ENCODE measurements around the gene TSPAN13.
A peak's percentile ranks its signal among the peaks of the same experiment; 100 is the strongest.
"Not testable (repeated sequence)": the region's sequence is repeated elsewhere in the genome, so short reads cannot be mapped to it uniquely, and the experiment has no call there.

TSPAN13 gene

DNA sequence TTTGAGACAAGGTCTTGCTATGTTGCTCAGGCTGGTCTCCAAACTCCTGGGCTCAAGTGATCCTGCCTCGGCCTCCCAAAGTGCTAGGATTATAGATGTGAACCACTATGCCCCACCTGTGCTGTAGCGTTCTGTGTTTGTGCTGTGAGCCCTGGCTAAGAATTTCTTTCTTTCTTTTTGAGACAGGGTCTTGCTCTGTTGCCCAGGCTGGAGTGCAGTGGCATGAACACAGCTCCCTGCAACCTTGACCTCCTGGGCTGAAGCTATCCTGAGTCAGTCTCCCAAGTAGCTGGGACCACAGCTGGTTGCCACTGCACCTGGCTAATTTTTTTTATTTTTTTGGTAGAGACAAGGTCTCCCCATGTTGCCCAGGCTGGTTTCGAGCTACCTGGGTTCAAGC is 11.4 kb downstream of the TSPAN13 start:
- Histone ChIP-seq H3K4me3 (ENCODE audit: low read length) (no peak overlapping the region), H2AFZ (ENCODE audit: low read depth, low read length) (no peak overlapping the region), H3K79me2 (ENCODE audit: low read length) (no peaks in the 10 kb centered on the region), H3K9ac (ENCODE audit: low read length) (no peak overlapping the region), H4K20me1 (ENCODE audit: insufficient read depth, low read length) (no peaks in the 10 kb centered on the region), H3K4me2 (ENCODE audit: low read length) (no peak overlapping the region), H3K27me3 (ENCODE audit: low read depth, low read length) (no peaks in the 10 kb centered on the region), H3K27ac (ENCODE audit: low read length) (no peak overlapping the region), H3K4me1 (ENCODE audit: low read length) (no peaks in the 10 kb centered on the region), H3K36me3 (replicated peaks; ENCODE audit: low read depth, low read length) (no peaks in the 10 kb centered on the region), H3K9me3 (ENCODE audit: insufficient read depth, low read length) (no peaks in the 10 kb centered on the region)
- TF ChIP-seq CTCF (IDR thresholded peaks at IDR 0.05; ENCODE audit: low read depth, low read length) = no peak
- no peak for TF ChIP-seq EZH2phosphoT487 (IDR thresholded peaks at IDR 0.05; ENCODE audit: low read depth)

GRCh38 chr7:16765436-16765859 is 11.9 kb downstream of the TSPAN13 start:
- TF ChIP-seq EZH2phosphoT487 (IDR thresholded peaks at IDR 0.05; ENCODE audit: low read depth) (no peak), CTCF (IDR thresholded peaks at IDR 0.05; ENCODE audit: low read depth, low read length) (no peak)
- peaks cover 2% of the 10 kb centered on the region for H3K4me1 ChIP-seq (ENCODE audit: low read length)
- H3K79me2 ChIP-seq (ENCODE audit: low read length) = no peaks in the 10 kb centered on the region
- no peak overlapping the region for H2AFZ ChIP-seq (ENCODE audit: low read depth, low read length)
- no peak overlapping the region for H3K4me3 ChIP-seq (ENCODE audit: low read length)
- no peak overlapping the region for H3K27ac ChIP-seq (ENCODE audit: low read length)
- H3K9me3 ChIP-seq (ENCODE audit: insufficient read depth, low read length) = no peaks in the 10 kb centered on the region
- no peak overlapping the region for H3K4me2 ChIP-seq (ENCODE audit: low read length)
- no peaks in the 10 kb centered on the region for H4K20me1 ChIP-seq (ENCODE audit: insufficient read depth, low read length)
- H3K27me3 ChIP-seq (ENCODE audit: low read depth, low read length) = no peaks in the 10 kb centered on the region
- no peaks in the 10 kb centered on the region for H3K36me3 ChIP-seq (replicated peaks; ENCODE audit: low read depth, low read length)
- no peak overlapping the region for H3K9ac ChIP-seq (ENCODE audit: low read length)

DNA sequence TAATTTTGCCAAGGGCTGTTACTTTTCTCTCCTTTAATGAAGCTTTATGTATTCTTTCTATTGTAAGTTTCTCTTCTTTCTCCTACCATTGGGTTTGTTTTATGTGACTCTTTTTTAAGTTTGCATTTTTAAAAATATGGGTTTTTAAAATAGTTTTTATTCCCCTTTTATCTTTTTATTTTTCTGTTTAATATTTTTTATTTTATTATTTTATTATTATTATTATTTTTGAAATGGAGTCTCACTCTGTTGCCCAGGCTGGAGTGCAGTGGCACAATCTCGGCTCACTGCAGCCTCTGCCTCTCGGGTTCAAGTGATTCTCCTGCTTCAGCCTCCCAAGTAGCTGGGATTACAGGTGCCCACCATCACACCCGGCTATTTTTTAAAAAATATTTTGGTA is 16.4 kb downstream of the TSPAN13 start:
- not testable (repeated sequence) for H3K79me2 ChIP-seq (ENCODE audit: low read length); H3K27ac ChIP-seq (ENCODE audit: low read length); H4K20me1 ChIP-seq (ENCODE audit: insufficient read depth, low read length); H3K4me3 ChIP-seq (ENCODE audit: low read length); H3K9ac ChIP-seq (ENCODE audit: low read length); H2AFZ ChIP-seq (ENCODE audit: low read depth, low read length); H3K9me3 ChIP-seq (ENCODE audit: insufficient read depth, low read length); H3K27me3 ChIP-seq (ENCODE audit: low read depth, low read length); H3K4me2 ChIP-seq (ENCODE audit: low read length); H3K36me3 ChIP-seq (replicated peaks; ENCODE audit: low read depth, low read length)
- peaks cover 19% of the 10 kb centered on the region for H3K4me1 ChIP-seq (ENCODE audit: low read length)

GRCh38 chr7:16770657-16771329 is 17.2 kb downstream of the TSPAN13 start:
- H3K9me3 ChIP-seq (ENCODE audit: insufficient read depth, low read length) = no peaks in the 10 kb centered on the region
- no peaks in the 10 kb centered on the region for H3K27me3 ChIP-seq (ENCODE audit: low read depth, low read length)
- H2AFZ ChIP-seq (ENCODE audit: low read depth, low read length) = peak overlapping the region; percentile 35
- peaks cover 19% of the 10 kb centered on the region for H3K4me1 ChIP-seq (ENCODE audit: low read length)
- TF ChIP-seq EZH2phosphoT487 (IDR thresholded peaks at IDR 0.05; ENCODE audit: low read depth) (no peak), CTCF (IDR thresholded peaks at IDR 0.05; ENCODE audit: low read depth, low read length) (no peak)
- no peak overlapping the region for H3K27ac ChIP-seq (ENCODE audit: low read length)
- peak overlapping the region; percentile 95 for H3K4me2 ChIP-seq (ENCODE audit: low read length)
- H4K20me1 ChIP-seq (ENCODE audit: insufficient read depth, low read length) = no peaks in the 10 kb centered on the region
- no peaks in the 10 kb centered on the region for H3K79me2 ChIP-seq (ENCODE audit: low read length)
- H3K9ac ChIP-seq (ENCODE audit: low read length) = peak overlapping the region; percentile 40
- no peaks in the 10 kb centered on the region for H3K36me3 ChIP-seq (replicated peaks; ENCODE audit: low read depth, low read length)
- peak overlapping the region; percentile 72 for H3K4me3 ChIP-seq (ENCODE audit: low read length)

Measured in OCI-LY3 (cell line).